GM21526 (cell line): Measurements from ENCODE around the gene RPP21.

Experiments
- ATAC-seq: cut with Tn5 transposase; IDR thresholded peaks from one replicate; pipeline ENCODE4 v1.9.1; 2021; ENCODE audit warnings: moderate library complexity; ENCODE audit not compliant: unreplicated experiment, low FRiP score

The RPP21 gene

DNA sequence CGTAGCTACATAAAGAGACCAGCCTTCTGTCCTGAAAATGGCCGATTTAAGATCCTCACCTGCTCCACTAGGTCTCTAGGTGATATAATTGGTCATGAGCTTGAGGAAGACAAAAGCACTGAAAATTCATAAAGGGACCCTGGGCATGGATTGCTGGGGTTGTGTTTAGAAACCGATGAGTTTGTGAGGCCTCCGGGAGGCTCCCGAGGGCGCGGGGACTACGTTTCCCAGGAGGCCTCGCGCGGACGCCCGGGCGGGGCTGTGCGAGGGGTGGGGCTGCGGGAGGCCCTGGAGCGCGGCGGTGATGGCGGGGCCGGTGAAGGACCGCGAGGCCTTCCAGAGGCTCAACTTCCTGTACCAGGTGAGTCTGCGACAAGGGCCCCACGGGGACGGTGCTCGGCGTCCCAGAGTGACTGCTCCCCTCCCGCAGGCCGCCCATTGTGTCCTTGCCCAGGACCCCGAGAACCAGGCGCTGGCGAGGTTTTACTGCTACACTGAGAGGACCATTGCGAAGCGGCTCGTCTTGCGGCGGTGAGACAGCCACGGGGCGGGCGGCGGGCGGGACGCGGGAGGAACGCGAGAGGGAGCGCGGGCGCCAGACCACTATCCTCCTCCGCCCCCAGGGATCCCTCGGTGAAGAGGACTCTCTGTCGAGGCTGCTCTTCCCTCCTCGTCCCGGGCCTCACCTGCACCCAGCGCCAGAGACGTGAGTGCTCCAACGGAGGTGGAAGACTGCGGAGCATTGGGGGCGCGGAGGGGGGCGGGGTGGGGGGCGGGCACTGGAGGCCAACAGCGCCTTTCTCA is at the start of gene RPP21:
Gene RPP21, plus strand, starts transcription at position 289 of the 804 bp plus-strand sequence. Its CDS starts 16 bp downstream, at position 305.
- peak; percentile 85 for ATAC-seq

DNA sequence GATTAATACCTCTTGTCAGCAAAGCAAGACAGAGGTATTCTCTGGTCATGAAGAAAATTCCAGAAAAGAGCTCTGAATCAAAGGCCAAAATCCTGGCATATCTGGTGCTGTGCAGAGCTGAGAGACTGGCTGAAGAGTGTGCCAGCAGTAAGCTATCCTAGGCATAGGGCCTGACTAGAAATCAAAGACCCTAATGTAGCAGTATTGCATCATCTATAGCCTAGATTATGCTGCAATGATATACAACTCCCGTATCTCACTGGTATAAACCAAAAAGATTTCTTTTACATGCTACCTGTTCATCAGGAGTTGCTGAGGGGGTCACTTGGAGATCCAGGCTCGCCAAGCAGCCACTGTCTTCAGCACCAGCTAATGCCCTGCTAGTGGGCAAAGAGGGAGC is 49.1 kb upstream of the RPP21 start:
- no peak for ATAC-seq

DNA sequence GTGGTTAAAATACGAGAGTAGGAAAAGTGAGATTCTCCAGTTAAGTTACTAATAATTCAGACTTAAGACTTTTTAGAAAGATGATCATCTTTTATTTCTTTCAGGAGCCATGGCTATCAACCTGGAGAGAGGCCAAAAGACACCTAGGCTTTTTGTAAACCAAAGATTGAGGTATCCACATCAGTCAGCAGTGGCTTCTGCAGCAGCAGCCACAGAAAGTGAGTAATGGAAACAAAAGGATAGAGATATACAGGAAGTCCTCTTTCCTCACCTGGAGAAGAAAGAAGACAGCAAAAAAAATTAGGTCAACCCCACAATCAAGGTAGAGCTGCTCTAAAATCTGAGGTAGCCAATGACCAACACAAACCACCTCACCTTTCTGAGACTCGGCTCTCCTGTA is 41.0 kb upstream of the RPP21 start:
- no peak for ATAC-seq

DNA sequence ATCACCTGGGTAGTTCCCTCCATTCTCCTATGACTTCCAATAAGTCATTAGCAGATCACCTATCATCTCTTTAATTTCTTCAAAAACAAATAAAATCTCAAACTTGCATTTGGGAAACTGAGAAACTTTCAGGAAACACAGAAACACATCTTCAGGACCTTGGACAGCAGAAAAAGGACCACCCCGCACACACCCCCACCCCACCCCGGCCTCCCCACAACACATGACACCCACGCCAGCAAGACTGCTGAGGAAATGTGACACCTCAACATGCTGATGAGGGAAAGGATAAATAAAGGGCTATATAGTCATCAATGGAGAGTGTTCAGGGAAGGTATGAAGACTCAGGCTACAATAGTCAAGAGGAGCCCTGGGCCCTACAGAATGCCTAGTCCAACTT is 33.9 kb upstream of the RPP21 start:
- no peak for ATAC-seq

DNA sequence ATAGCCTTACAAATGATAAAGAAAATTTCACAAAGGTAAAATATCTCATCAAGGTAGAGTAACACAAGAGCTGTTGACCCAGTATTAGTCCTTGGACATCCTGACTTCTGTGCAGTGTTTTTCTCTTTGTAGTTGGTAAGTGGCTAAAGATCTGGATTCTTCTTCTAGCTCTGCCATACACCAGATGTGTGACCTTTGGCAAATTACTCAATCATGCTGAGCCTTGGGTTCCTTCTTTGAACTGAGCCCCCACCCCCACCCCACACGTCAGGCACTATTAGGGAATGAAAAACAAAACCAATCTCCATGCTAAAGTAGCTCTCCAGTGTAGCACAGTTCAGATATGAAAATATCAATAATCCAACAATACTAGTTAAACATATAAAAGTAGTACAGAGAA is 33.3 kb upstream of the RPP21 start:
- no peak for ATAC-seq

DNA sequence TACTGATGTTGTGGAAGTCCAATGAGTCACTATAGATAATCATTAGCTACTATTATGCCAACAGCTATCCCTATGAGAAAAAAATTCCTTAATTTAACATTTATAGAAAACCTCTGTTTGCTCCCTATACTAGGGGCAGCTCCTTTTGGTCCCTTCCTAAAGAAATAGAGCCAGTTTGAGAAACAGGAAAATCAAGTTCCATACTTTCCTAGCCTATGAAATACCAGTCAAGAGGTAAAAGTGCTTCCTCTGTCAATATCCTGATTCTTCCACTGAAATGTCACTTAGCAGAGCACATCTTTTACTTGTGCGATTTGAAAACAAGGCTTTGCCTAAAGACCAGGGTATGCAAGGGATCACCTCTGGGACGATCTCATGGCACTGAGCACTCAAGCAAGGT is 32.7 kb upstream of the RPP21 start:
- no peak for ATAC-seq

DNA sequence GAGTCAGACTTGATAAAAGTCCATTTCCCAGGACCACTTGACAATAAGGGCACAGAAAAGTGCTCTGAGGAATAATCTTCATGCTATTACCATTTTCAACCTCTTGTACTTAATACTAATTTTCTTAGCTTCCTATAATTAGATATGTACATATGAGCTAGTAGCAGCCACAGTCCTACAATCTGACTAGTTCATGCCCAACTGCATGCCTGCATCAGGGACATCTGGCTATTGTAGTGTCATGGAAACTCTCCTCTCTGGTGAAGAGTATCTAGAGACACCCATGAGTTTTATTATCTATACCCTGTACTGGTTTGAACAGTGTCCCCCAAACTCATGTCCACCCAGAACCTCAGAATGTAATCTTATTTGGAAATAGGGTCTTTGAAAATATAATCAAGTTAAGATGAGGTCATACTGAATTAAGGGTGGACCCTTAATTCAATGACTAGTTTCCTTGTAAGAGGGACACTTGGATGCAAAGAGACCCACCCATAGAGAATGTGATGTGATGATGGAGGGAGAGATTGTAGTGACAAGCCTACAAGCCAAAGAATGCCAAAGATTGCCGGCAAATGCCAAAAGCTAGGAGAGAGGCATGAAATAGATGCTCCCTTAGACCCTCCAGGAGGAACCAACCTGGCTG is 32.2 kb upstream of the RPP21 start:
- ATAC-seq: no peak

DNA sequence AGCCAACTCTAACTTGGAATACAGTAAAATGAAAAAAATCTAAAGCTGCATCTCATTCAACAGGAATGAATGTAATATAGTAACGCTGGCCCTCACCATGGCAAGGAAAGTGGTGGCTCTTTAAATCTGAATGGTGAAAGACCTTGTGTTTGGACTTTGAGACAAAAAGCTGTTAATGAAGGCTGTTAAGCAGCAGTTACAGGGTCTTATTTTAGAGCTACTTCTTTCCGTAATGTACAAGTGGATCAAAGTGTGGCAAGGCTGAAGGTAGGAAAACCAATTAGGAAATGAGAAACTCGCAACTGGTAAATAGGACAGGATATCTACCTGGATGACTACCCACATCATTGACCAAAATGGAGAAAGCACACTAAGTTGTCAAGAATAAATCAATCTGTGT is 29.8 kb upstream of the RPP21 start:
- ATAC-seq: no peak

DNA sequence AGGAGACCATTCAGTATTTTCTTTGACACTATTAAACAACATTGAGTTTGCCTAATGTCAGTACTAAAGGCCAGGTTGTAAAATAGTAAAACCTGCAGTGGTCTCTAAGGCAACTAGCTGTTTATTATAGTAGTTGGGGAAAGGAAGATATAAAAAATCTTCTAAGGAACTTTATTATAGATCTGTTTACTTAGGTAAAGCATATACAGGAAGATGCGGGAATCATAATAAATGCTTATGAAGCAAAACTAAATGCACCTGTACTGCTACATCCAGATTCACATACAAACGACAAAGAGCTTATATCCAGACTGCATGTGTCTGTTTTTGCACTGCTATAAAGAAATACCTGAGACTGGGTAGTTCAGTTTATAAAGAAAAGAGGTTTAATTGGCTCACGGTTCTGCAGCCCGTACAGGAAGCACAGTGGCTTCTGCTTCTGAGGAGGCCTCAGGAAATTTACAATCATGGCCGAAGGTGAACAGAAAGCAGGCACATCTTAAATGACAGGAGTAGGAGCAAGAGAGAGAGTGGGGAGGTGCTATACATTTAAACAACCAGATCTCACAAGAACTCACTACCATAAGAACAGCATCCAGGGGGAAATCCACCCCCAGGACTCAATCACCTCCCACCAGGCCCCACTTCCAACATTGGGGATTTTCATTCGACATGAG is 26.9 kb upstream of the RPP21 start:
- ATAC-seq: no peak

DNA sequence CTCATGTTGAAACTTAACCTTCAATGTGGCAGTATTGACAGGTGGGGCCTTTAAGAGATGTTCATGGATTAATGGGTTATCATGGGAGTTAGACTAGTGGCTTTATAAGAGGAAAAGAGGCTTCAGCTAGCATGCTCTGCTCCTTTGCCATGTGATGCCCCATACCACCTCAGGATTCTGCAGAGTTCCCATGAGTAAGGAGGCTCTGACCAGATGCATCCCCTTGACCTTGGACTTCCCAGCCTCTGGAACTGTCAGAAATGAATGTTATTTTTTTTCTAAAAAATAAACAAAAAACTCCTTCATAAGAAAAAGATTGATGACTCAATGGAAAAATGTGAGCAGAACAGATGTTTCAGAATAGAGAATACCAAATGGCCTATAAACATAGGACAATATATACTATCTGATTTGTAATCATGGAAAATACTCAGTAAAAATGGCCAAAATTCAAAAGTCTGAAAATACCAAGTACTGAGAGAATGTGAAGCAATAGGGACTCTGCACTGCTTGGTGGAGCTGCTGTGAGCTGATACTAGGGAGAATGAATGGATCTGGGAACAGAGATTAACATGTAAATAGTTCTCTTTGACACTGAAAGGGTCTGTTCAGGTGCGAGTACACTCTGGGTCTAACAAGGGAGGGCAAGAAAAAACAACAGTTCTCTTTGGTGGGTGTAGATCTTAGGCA is 25.7 kb upstream of the RPP21 start:
- no peak for ATAC-seq

DNA sequence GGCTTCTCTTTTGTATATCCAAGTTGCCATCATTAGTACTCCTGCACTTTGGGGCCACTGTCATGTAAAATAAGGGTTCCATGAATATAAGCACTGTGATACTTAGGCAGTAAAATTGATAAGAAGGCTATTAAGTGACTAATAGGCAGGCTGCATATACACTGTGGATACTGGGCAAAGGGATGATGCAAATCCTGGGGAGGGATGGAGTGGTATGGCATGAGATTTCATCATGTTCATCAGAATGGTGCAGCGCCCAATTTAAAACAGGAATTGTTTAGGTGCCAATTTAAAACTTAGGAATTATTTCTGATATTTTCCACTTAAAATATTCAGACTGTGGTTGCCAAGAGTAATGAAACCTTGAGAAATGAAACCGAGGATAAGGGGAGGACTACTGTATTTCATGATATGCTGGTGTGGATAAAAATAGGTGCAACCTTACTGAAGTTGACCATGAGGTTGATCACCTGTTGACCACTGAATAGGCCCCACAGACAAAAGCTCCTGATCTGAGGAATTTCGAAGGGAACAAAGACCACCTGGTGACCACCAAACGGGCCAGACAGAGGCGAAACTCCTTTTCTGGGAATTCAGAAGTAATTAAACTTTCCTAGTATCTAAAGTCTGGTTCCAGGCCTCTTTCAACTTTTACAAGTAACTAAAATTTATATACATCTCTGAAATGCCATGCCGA is 23.1 kb upstream of the RPP21 start:
- no peak for ATAC-seq

DNA sequence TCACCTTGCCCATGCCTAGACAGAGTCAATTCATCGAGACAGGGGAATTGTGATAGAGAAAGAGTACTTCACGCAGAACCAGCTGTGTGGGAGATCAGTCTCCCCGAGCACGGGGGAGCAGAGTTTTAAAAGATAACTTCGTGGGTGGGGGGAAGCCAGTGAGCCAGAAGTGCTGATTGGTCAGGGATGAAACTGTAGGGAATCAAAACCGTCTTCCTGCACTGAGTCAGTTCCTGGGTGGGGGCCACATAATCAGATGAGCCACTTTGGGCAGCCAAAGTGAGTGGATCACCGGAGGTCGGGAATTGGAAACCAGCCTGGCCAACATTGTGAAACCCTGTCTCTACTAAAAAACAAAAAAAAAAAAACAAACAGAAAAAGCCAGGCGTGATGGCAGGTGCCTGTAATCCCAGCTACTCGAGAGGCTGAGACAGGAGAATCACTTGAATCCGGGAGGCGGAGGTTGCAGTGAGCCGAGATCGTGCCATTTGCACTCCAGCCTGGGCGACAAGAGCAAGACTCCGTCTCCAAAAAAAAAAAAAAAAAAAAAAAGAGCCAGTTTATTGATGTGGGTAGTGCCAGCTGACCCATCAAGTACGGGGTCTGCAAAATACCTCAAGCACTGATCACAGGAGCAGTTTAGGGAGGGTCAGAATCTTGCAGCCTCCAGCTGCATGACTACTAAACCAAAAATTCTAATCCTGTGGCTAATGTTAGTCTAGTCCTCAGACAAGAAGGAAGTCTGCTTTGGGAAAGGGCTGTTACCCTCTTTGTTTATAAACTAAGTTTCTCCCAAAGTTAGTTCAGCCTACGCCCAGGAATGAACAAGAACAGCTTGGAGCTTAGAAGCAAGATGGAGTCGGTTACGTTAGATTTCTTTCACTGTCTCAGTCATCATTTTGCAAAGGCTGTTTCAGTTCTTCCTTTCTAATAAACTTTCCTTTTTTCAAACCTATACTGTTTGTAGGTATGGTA is 22.1 kb upstream of the RPP21 start:
- no peak for ATAC-seq

DNA sequence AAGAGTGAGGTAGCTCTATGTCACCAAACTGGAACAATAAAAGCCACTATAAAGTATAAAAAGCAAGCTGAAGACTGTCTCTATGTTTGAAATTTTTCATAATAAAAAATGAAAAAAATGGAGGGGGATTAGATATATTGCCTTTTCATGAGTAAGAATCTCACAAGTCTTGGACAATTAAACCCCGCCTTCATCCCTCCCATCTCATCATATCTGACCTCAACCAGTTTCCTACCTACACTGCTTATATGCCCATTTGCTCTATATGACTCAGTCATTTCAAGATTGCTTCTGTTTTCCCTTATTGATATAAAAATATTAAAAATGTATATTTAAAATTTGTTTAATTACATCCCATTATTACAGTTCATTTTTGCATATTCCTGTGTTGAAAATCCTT is 21.1 kb upstream of the RPP21 start:
- ATAC-seq: no peak

DNA sequence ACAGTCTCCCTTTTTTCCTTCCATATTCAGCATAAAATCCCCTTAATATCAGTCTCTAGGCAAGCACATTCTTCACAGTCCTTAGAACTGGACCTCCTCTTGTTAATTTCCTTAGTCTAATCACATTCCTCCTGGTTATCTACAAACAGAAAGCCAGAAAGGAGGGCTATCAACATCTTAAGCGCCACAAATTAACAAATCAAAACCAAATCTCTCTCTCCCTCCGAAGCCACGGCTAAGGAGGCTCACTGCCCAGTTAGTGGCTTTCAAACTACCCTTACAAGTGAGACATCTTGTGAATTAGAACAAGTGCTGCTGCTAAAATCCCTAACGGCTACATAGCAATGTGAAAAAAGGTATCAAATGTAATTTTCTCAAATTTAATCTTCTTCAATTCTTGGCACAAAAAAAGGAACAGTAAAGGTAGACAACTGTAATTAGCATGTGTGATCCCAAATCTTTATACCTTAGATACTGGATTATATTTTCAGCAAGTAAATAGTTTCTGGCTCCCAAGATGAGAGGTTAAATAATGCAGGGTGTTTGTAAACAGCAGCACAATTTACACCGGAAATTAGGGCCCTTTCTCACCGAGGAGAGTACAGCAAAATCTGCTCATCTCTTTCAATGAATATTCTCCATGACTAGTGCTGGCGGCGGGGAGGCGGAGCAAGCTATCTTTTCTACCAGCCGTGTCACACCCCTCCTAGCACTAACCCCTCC is 19.6 kb upstream of the RPP21 start:
- ATAC-seq: no peak

DNA sequence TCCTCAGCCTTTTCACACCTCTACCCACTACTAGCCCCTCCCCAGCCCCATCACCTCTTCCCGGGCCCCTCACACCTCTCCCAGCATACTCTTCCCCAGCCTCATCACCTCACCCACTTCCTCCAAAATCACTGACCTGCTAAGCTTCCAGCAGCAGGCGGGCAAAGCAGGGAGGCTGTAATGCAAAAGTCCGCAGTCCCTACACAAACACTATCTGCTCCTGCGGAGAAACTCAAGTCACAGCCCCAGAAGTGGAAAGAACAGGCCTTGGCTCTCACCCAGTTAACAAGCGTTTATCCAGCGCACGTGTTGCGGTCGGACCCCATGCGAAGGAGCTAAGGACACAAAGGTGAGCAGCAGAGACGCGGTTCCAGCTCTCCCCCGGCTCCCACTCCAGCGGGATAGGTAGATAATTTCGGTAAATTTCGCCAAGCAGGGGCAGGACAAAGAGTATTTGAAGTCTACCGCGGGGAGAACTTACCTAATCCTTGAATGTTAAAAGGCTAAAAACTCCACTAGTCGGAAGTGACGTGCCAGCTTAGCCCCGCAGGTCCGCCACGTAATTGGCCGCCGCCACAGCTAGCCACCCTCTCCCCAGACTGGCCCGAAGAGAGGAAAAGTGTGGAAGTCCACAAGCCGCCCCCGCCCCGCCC is 19.0 kb upstream of the RPP21 start:
- peak; percentile 39 for ATAC-seq

DNA sequence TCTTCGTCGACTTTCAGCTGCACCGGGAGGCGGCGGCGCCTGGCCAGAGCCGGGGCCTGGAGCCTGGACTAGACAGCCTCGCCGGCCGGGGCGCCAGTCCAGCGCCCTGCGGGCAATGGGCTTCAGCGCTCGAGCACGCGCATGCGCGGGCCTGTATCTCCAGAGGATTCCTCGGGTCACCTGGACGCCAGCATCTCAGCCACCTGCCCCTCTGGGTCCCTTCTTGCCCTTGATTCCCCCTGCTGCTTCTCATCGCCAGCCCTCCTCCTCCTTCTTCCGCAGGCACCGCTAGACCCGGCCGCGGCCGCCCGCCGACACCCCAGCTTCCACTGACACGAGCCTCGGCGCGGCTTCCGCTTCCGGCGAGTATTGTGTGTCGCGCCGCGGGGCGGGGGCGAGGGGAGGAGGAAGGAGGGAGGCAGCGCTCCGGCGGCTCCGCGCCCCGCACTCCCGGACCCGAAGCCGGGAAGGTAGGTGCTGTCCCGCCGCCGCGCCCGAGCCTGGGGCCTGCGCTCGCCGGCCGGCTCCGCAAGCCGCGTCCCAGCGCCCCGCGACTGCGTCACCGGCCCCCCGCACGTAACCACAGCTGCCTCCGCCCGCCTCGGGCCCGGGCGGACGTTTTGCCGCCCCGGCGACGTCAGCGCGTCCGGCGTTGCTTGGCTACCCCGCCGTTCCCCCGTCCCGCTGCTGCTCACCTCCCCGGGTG is 18.3 kb upstream of the RPP21 start, which contains the start of gene TRIM39:
Gene TRIM39, plus strand, starts transcription at position 402 of the 706 bp plus-strand sequence. CDS start 2,391 bp downstream, outside the sequence.
- peak; percentile 63 for ATAC-seq

DNA sequence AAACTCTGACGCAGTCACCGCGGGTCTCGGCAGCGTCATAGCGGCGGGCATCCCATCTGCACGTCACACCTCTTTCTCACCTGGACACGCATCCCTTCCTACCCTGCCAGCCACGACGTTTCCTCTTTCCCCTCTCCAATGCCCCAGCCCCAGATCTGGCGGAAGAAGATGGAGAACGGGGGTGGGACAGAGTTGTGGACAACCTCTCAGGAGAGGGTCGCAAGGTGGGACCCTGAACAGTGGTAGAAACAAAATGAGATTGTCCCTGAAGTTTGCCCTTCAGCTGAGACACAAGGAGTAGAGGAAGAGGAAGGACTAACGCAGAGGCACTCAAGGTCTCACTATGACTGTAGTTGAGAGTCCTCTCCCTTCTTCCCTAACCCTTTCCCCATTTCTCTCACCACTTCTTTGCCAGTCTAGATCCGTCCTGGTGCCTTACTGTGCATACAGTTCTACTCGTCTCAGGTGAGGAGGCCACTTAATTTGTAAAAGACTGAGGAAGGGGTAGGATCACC is 17.7 kb upstream of the RPP21 start:
- ATAC-seq: no peak
